OCI-LY1 (cell line): ENCODE data around the gene STARD13.

Experiments
- EZH2 ChIP-seq: fragments of 200-600 bp; sonication (generic), shearing (Covaris generic); IDR thresholded peaks from 2 replicates; pipeline ENCODE4 v1.8.0; 2017; ENCODE audit warnings: borderline replicate concordance, mixed run types, mild to moderate bottlenecking, antibody characterized with exemption, low read length, moderate library complexity, mixed read lengths
- TF ChIP-seq, protein P1 (sequence below): fragments of 200-600 bp; sonication (generic), shearing (Covaris generic); IDR thresholded peaks from 2 replicates; pipeline ENCODE4 v1.5.1; 2017; ENCODE audit warnings: mild to moderate bottlenecking, antibody characterized with exemption, low read length, moderate library complexity, mixed read lengths

DNA sequence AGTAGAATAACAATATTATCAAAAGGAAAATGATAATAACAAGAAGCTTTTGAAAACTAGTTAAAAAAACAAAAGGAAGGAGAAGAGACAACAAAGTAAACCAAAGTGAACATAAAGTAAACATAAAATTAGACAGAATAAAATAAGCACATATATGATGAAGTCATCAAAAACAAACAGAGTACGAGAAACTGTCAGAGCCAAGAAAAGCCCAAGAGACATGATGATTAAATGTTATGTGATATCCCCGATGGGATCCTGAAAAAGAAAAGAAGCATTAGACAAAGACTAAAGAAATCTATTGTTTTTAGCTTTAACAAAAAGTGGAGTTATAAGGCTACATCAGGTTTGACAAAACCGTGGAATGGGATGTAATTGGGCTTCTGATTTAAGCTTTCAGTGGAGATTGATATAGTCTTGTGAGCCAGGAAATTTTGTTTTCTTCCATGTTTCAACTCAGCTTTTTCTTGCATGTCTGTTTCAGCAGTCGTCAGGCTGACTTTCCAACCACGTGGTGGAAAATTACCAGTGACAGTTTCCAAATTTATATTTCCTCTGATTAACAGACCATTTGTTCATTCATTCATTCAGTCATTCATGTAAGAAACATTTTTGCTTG, 204.5 kb downstream of the STARD13 start:
- TF ChIP-seq, protein P1, sequence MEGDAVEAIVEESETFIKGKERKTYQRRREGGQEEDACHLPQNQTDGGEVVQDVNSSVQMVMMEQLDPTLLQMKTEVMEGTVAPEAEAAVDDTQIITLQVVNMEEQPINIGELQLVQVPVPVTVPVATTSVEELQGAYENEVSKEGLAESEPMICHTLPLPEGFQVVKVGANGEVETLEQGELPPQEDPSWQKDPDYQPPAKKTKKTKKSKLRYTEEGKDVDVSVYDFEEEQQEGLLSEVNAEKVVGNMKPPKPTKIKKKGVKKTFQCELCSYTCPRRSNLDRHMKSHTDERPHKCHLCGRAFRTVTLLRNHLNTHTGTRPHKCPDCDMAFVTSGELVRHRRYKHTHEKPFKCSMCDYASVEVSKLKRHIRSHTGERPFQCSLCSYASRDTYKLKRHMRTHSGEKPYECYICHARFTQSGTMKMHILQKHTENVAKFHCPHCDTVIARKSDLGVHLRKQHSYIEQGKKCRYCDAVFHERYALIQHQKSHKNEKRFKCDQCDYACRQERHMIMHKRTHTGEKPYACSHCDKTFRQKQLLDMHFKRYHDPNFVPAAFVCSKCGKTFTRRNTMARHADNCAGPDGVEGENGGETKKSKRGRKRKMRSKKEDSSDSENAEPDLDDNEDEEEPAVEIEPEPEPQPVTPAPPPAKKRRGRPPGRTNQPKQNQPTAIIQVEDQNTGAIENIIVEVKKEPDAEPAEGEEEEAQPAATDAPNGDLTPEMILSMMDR: no peak
- TF ChIP-seq EZH2: no peak
